ENCODE data around the gene GREB1. TPM values are rescaled to one million over a fixed set of nuclear protein-coding genes. Genes with fewer than 3 reads are reported as not detected.

Gene GREB1
- total and polyA plus RNA-seq, 2 experiments from 2014 or later = 12.0 to 35.0 TPM

DNA sequence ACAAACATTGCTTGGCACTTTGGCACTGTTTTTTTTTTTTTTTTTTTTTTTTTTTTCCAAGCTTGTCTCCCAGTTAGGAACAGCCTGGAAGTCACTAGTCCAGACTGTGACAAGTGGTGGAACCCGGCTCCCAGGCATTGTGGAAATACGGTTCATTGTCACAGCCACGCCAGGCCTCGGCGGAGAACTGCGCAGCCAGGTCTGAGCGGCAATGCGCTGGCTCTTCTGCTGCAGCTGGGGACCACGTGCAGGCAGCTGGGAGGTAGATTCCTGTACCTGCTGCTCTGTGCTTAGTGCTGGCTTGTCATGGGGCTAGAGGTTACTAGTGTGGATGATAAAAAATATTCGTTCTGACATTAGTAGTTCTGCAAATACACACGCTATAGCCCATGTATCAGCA, 131.2 kb downstream of the GREB1 start:
- Histone ChIP-seq H3K79me2 (replicated peaks; ENCODE audit: insufficient read depth) (no peaks in the 10 kb centered on the region), H3K36me3 (ENCODE audit: insufficient read depth) (no peaks in the 10 kb centered on the region), H3K9me2 (ENCODE audit: insufficient read depth) (no peaks in the 10 kb centered on the region), H3K27me3 (ENCODE audit: insufficient read depth) (peaks cover 21% of the 10 kb centered on the region), H3K4me2 (no peak overlapping the region), H3K27ac (ENCODE audit: low read depth) (no peak overlapping the region), H2AFZ (no peak overlapping the region), H3K4me1 (ENCODE audit: insufficient read depth) (no peaks in the 10 kb centered on the region; the same call in 1 of the 2 replicates), H4K20me1 (replicated peaks; ENCODE audit: insufficient read depth) (no peaks in the 10 kb centered on the region), H3F3A (replicated peaks; ENCODE audit: low read depth) (no peaks in the 10 kb centered on the region), H3K4me3 (no peak overlapping the region)
- H3K9me3 Mint-ChIP-seq = peaks cover 8% of the 10 kb centered on the region
- H3K4me3 Mint-ChIP-seq = no peak overlapping the region
- H3K27ac Mint-ChIP-seq = no peak overlapping the region
- TF ChIP-seq CREB1 (CRISPR knock-in tag; IDR thresholded peaks at IDR 0.05; ENCODE audit: low read depth) (no peak), NANOG (IDR thresholded peaks at IDR 0.05; ENCODE audit: borderline replicate concordance) (no peak), POLR2AphosphoS5 (IDR thresholded peaks at IDR 0.05; ENCODE audit: low read depth) (no peak), ZNF331 (CRISPR knock-in tag; IDR thresholded peaks at IDR 0.05; ENCODE audit: low read depth) (no peak), EZH2 (IDR thresholded peaks at IDR 0.05; ENCODE audit: low read depth, unreplicated experiment) (no peak), STAT1 (IDR thresholded peaks at IDR 0.05; ENCODE audit: unreplicated experiment) (no peak), ZNF462 (CRISPR knock-in tag; IDR thresholded peaks at IDR 0.05) (no peak), JUNB (IDR thresholded peaks at IDR 0.05; ENCODE audit: unreplicated experiment) (no peak), ETS1 (IDR thresholded peaks at IDR 0.05) (no peak), ZNF114 (CRISPR knock-in tag; IDR thresholded peaks at IDR 0.05) (no peak), EZH2phosphoT487 (IDR thresholded peaks at IDR 0.05; ENCODE audit: unreplicated experiment) (no peak)
- TF ChIP-seq, protein P1, sequence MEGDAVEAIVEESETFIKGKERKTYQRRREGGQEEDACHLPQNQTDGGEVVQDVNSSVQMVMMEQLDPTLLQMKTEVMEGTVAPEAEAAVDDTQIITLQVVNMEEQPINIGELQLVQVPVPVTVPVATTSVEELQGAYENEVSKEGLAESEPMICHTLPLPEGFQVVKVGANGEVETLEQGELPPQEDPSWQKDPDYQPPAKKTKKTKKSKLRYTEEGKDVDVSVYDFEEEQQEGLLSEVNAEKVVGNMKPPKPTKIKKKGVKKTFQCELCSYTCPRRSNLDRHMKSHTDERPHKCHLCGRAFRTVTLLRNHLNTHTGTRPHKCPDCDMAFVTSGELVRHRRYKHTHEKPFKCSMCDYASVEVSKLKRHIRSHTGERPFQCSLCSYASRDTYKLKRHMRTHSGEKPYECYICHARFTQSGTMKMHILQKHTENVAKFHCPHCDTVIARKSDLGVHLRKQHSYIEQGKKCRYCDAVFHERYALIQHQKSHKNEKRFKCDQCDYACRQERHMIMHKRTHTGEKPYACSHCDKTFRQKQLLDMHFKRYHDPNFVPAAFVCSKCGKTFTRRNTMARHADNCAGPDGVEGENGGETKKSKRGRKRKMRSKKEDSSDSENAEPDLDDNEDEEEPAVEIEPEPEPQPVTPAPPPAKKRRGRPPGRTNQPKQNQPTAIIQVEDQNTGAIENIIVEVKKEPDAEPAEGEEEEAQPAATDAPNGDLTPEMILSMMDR (conservative IDR thresholded peaks at IDR 0.05; ENCODE audit: low read depth in 2 of 2) = no peak
- TF ChIP-seq, protein P2, sequence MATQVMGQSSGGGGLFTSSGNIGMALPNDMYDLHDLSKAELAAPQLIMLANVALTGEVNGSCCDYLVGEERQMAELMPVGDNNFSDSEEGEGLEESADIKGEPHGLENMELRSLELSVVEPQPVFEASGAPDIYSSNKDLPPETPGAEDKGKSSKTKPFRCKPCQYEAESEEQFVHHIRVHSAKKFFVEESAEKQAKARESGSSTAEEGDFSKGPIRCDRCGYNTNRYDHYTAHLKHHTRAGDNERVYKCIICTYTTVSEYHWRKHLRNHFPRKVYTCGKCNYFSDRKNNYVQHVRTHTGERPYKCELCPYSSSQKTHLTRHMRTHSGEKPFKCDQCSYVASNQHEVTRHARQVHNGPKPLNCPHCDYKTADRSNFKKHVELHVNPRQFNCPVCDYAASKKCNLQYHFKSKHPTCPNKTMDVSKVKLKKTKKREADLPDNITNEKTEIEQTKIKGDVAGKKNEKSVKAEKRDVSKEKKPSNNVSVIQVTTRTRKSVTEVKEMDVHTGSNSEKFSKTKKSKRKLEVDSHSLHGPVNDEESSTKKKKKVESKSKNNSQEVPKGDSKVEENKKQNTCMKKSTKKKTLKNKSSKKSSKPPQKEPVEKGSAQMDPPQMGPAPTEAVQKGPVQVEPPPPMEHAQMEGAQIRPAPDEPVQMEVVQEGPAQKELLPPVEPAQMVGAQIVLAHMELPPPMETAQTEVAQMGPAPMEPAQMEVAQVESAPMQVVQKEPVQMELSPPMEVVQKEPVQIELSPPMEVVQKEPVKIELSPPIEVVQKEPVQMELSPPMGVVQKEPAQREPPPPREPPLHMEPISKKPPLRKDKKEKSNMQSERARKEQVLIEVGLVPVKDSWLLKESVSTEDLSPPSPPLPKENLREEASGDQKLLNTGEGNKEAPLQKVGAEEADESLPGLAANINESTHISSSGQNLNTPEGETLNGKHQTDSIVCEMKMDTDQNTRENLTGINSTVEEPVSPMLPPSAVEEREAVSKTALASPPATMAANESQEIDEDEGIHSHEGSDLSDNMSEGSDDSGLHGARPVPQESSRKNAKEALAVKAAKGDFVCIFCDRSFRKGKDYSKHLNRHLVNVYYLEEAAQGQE (IDR thresholded peaks at IDR 0.05; ENCODE audit: unreplicated experiment) = no peak
- ATAC-seq (no peak), DNase-seq (ENCODE audit: low spot score) (no peak)
- H3K4me1 Mint-ChIP-seq = no peaks in the 10 kb centered on the region; the same call in 2 of the 3 replicates
- H3K27me3 Mint-ChIP-seq (ENCODE audit: insufficient read depth, low read depth, poor library complexity) = peaks cover 22% of the 10 kb centered on the region
- peaks cover 3% of the 10 kb centered on the region; the same call in 1 of the 3 replicates for H3K36me3 Mint-ChIP-seq (ENCODE audit: low read depth)
